HG03460 (cell line): Measurements from ENCODE around the gene CSAG1.
"Not testable (repeated sequence)": the region's sequence is repeated elsewhere in the genome, so short reads cannot be mapped to it uniquely, and the experiment has no call there.

ENCODE experiments used
- ATAC-seq: cut with Tn5 transposase; IDR thresholded peaks from one replicate; pipeline ENCODE4 v1.9.1; 2021; ENCODE audit not compliant: unreplicated experiment

CSAG1 gene

GRCh38 chrX:152733261-152733975 is at the start of gene CSAG1, which contains the start of gene MAGEA12:
CSAG1 (minus strand) TSS chrX:152733721; CDS start chrX:152732460, 1,261 bp downstream.
MAGEA12 (plus strand) TSS chrX:152733757; CDS start chrX:152736162, 2,405 bp downstream.
- ATAC-seq = no peak

- ATAC-seq = not testable (repeated sequence)
Measured at GRCh38 chrX:152769549-152770289, 36.2 kb upstream of the CSAG1 start, which contains the start of gene MAGEA6. MAGEA6 (minus strand) TSS chrX:152769689; CDS start chrX:152767650, 2,039 bp downstream.

GRCh38 chrX:152766562-152766961 is 33.0 kb upstream of the CSAG1 start:
- not testable (repeated sequence) for ATAC-seq

GRCh38 chrX:152761582-152761981 is 28.1 kb upstream of the CSAG1 start:
- ATAC-seq = not testable (repeated sequence)

- ATAC-seq = not testable (repeated sequence)
Measured at GRCh38 chrX:152759544-152759943, 26.0 kb upstream of the CSAG1 start.

GRCh38 chrX:152758918-152759317 is 25.4 kb upstream of the CSAG1 start, which contains the start of gene CSAG3:
CSAG3 (plus strand) TSS chrX:152759218.
- not testable (repeated sequence) for ATAC-seq

- ATAC-seq = not testable (repeated sequence)
Measured at GRCh38 chrX:152754871-152755270, 21.4 kb upstream of the CSAG1 start.

- ATAC-seq = not testable (repeated sequence)
Measured at GRCh38 chrX:152753686-152754650, 20.4 kb upstream of the CSAG1 start, which contains the start of gene MAGEA2. MAGEA2 (minus strand) TSS chrX:152753842; CDS start chrX:152751363, 2,479 bp downstream.

- ATAC-seq = no peak
Measured at GRCh38 chrX:152738560-152738959, 5.0 kb upstream of the CSAG1 start.

- ATAC-seq = not testable (repeated sequence)
Measured at GRCh38 chrX:152736528-152736927, 3.0 kb upstream of the CSAG1 start.

GRCh38 chrX:152735860-152736511 is 2.5 kb upstream of the CSAG1 start:
- no peak for ATAC-seq

- ATAC-seq = no peak
Measured at GRCh38 chrX:152735101-152735500, 1.6 kb upstream of the CSAG1 start.

- not testable (repeated sequence) for ATAC-seq
Measured at GRCh38 chrX:152734143-152734858, 780 bp upstream of the CSAG1 start.

- ATAC-seq = no peak
Measured at GRCh38 chrX:152725409-152725808, 8.1 kb downstream of the CSAG1 start.

GRCh38 chrX:152713815-152714787 is 19.4 kb downstream of the CSAG1 start, which contains the start of gene MAGEA2B:
MAGEA2B (plus strand) TSS chrX:152714628; CDS start chrX:152717107, 2,479 bp downstream.
- not testable (repeated sequence) for ATAC-seq

GRCh38 chrX:152713195-152713594 is 20.3 kb downstream of the CSAG1 start:
- ATAC-seq = not testable (repeated sequence)

- ATAC-seq = not testable (repeated sequence)
Measured at GRCh38 chrX:152709173-152709572, 24.3 kb downstream of the CSAG1 start, which contains the start of gene CSAG2. CSAG2 (minus strand) TSS chrX:152709273; CDS start chrX:152709112, 161 bp downstream.

- not testable (repeated sequence) for ATAC-seq
Measured at GRCh38 chrX:152706500-152706899, 27.0 kb downstream of the CSAG1 start.
